GM12878 (cell line): ENCODE results near the gene WDR12. TPM values are rescaled to one million over a fixed set of nuclear protein-coding genes. Genes with fewer than 3 reads are reported as not detected.

ENCODE experiments used
- BACH1 ChIP-seq: fragments of 450-650 bp; IDR thresholded peaks from 2 replicates; pipeline ENCODE4 v1.6.1; 2017; ENCODE audit warnings: mild to moderate bottlenecking, borderline replicate concordance
- EED ChIP-seq: sonication (generic); IDR thresholded peaks from 2 replicates; pipeline ENCODE4 v1.6.1; 2016; ENCODE audit warnings: antibody characterized with exemption, low read depth
- EP300 ChIP-seq, 2 experiments: fragments of 150-350 bp in 1 of 2; IDR thresholded peaks; 2 replicates each; pipeline ENCODE4 v1.6.1; 2011 to 2012; ENCODE audit warnings: low read depth in 2 of 2, low read length in 2 of 2, borderline replicate concordance in 1 of 2, improper control_type of control experiment in 1 of 2, inconsistent platforms in 1 of 2; ENCODE audit not compliant: control insufficient read depth in 1 of 2
- ETV6 ChIP-seq, 2 experiments: fragments of 450-650 bp in 1 of 2; IDR thresholded peaks in 1 of 2; conservative IDR thresholded peaks in 1 of 2; 2 replicates each; pipeline ENCODE4 v1.6.1; 2014; ENCODE audit warnings: antibody characterized with exemption in 1 of 2, borderline replicate concordance in 1 of 2, low read depth in 1 of 2, mild to moderate bottlenecking in 1 of 2, moderate library complexity in 1 of 2
- GATAD2B ChIP-seq: fragments of 450-650 bp; conservative IDR thresholded peaks from 2 replicates; pipeline ENCODE4 v1.6.1; 2017; ENCODE audit warnings: low read depth, mild to moderate bottlenecking, moderate library complexity
- HDAC2 ChIP-seq: fragments of 200-600 bp; sonication (generic); IDR thresholded peaks from 2 replicates; pipeline ENCODE4 v1.6.1; 2017
- IKZF2 ChIP-seq, 2 experiments: fragments of 450-650 bp; IDR thresholded peaks; 2 replicates each; pipeline ENCODE4 v1.6.1; 2017; ENCODE audit warnings: mild to moderate bottlenecking in 2 of 2, moderate library complexity in 2 of 2
- NFIC ChIP-seq: IDR thresholded peaks from 2 replicates; pipeline ENCODE4 v1.6.1; 2012; ENCODE audit warnings: low read depth, mild to moderate bottlenecking, inconsistent platforms, low read length, moderate library complexity
- NR2C1 ChIP-seq: fragments of 450-650 bp; IDR thresholded peaks from 2 replicates; pipeline ENCODE4 v1.6.1; 2017; ENCODE audit warnings: antibody characterized with exemption, mild to moderate bottlenecking, moderate library complexity
- PAX5 ChIP-seq: IDR thresholded peaks from 2 replicates; pipeline ENCODE4 v1.6.1; 2011; ENCODE audit warnings: low read depth, low read length, borderline replicate concordance
- POLR2A ChIP-seq: IDR thresholded peaks from 2 replicates; pipeline ENCODE4 v1.6.1; 2011; ENCODE audit warnings: low read depth, mild to moderate bottlenecking, low read length
- POU2F2 ChIP-seq: IDR thresholded peaks from 3 replicates; pipeline ENCODE4 v1.6.1; 2011; ENCODE audit warnings: low read depth, mild to moderate bottlenecking, low read length, borderline replicate concordance
- RFX5 ChIP-seq: IDR thresholded peaks from 2 replicates; pipeline ENCODE4 v1.6.1; 2011; ENCODE audit warnings: low read depth, low read length, improper control_type of control experiment
- RUNX3 ChIP-seq: IDR thresholded peaks from 2 replicates; pipeline ENCODE4 v1.6.1; 2012; ENCODE audit warnings: low read length, inconsistent platforms
- SREBF2 ChIP-seq: IDR thresholded peaks from 2 replicates; pipeline ENCODE4 v1.6.1; 2012; ENCODE audit warnings: mild to moderate bottlenecking, low read length
- SUZ12 ChIP-seq: fragments of 200-600 bp; sonication (generic); IDR thresholded peaks from one replicate; pipeline ENCODE4 v1.6.1; 2018; ENCODE audit warnings: antibody characterized with exemption, mild to moderate bottlenecking; ENCODE audit not compliant: unreplicated experiment
- ZNF207 ChIP-seq: fragments of 450-650 bp; IDR thresholded peaks from 2 replicates; pipeline ENCODE4 v1.6.1; 2014; ENCODE audit warnings: antibody characterized with exemption, mild to moderate bottlenecking, borderline replicate concordance
- polyA plus RNA-seq, 11 experiments: library from polyadenylated mRNA; depleted of rRNA in 4 of 11; unstranded in 6 of 11; stranded (reverse) in 5 of 11; fragments of >200 nt; fragmentation: Nextera tagmentation in 4 of 11; fragmentation: Illumina TruSeq in 1 of 11; extraction: Ambion mirVana in 4 of 11; extraction: Trizol in 1 of 11; gene quantifications; 1 replicate in 1 of 11; 2 replicates in 10 of 11; pipeline versions ENCODE4 v1.2.1 to v1.2.3, GENCODE V29; 2011 to 2016; ENCODE audit warnings: inconsistent platforms in 2 of 11, missing spikeins in 2 of 11, low read depth in 1 of 11
- total RNA-seq, 4 experiments: library from RNA; depleted of rRNA in 3 of 4; stranded (reverse); fragments of >200 nt in 3 of 4; fragmentation: Illumina TruSeq in 1 of 4; extraction: Trizol in 1 of 4; gene quantifications; 2 replicates each; pipeline versions ENCODE4 v1.2.1 to v1.2.3, GENCODE V29; 2013 to 2021
- TF ChIP-seq, protein P1 (sequence below): fragments of 450-650 bp; conservative IDR thresholded peaks from 2 replicates; pipeline ENCODE4 v1.6.1; 2017; ENCODE audit warnings: mild to moderate bottlenecking, moderate library complexity

Gene WDR12
- total and polyA plus RNA-seq, 10 of the 15 experiments (the other 5 are each of a cell fraction or from before 2014, with no cell fraction given), result 52.9 to 256 (median 108) TPM

DNA sequence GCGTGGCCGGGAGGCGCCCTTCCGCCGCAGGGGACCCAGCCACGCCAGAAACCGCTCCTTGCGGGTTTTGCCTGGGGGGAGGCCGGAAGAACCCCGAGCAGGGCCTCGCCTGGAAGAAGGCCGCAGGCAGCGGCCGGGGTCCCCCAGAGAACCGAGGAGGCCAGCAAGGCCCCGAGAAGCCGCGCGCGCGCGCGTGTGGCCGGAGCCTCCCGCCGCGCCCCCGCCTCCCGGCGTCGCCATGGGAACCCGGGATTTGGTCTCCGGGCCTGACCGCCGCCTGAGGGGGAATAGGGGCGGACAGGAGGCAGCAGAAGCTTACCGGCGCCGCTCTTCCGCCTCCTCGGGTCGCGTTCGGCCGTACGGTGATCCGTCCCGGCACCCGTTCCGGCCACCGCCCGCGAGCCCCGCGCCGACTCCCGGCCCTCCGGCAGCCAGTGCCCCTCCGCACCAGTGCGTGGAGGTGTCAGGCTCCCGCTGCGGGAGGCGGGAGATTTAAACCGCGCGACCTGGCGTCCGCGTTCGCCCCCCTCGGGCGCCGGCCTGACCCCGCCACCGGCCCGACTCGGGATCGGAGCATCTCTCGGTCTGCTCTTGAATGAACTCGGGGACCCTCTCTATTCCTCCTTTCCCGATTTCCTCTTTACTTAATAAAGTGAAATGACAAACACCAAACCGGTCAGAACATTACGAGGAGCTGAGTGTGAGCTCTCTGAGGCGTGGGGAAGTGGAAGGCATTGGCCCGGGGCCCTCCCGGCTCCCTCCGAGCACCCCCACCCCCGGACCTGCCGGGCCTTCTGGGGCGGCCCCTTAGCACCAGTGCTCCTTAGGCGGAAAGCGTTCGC is 40.0 kb downstream of the WDR12 start, which contains the start of gene ICA1L (continued):
- TF ChIP-seq, protein P1, sequence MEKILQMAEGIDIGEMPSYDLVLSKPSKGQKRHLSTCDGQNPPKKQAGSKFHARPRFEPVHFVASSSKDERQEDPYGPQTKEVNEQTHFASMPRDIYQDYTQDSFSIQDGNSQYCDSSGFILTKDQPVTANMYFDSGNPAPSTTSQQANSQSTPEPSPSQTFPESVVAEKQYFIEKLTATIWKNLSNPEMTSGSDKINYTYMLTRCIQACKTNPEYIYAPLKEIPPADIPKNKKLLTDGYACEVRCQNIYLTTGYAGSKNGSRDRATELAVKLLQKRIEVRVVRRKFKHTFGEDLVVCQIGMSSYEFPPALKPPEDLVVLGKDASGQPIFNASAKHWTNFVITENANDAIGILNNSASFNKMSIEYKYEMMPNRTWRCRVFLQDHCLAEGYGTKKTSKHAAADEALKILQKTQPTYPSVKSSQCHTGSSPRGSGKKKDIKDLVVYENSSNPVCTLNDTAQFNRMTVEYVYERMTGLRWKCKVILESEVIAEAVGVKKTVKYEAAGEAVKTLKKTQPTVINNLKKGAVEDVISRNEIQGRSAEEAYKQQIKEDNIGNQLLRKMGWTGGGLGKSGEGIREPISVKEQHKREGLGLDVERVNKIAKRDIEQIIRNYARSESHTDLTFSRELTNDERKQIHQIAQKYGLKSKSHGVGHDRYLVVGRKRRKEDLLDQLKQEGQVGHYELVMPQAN, result peak; percentile 93
- TF ChIP-seq BACH1, result peak; percentile 50; the same call in 1 of the 2 replicates
- TF ChIP-seq EP300 (IDR thresholded peaks at IDR 0.05; ENCODE audit: borderline replicate concordance in 1 of 2, control insufficient read depth in 1 of 2, low read depth in 2 of 2, low read length in 2 of 2), result no peak
- TF ChIP-seq GATAD2B, result peak; percentile 94
- peak; percentile 61 for TF ChIP-seq POLR2A
- peak in 1 of 2 experiments; percentile 33; a peak in 1 of 4 replicates for TF ChIP-seq IKZF2 (IDR thresholded peaks at IDR 0.05)
- TF ChIP-seq ETV6 (conservative IDR thresholded peaks at IDR 0.05 in 1 of 2, IDR thresholded peaks at IDR 0.05 in 1 of 2; ENCODE audit: borderline replicate concordance in 1 of 2, low read depth in 1 of 2), result 0 out of 4 replicates have a peak, but pooled peaks of 1 of the 2 experiments have one; percentile 5
- TF ChIP-seq PAX5, result 0 out of 2 replicates have a peak, but pooled peaks have one; percentile 14
- no peak for TF ChIP-seq ZNF207
- TF ChIP-seq SUZ12, result no peak
- TF ChIP-seq SREBF2, result no peak
- TF ChIP-seq NR2C1, result peak; percentile 14; the same call in 1 of the 2 replicates
- no peak for TF ChIP-seq HDAC2
- TF ChIP-seq NFIC, result no peak
- 0 out of 3 replicates have a peak, but pooled peaks have one; percentile 8 for TF ChIP-seq POU2F2
- peak; percentile 64 for TF ChIP-seq RUNX3
- peak; percentile 50; the same call in 1 of the 2 replicates for TF ChIP-seq EED
- no peak for TF ChIP-seq RFX5
